ENCODE results near the gene IL6R. TPM values are rescaled to one million over a fixed set of nuclear protein-coding genes. Genes with fewer than 3 reads are reported as not detected.

The IL6R gene
- total RNA-seq, 2 experiments from 2014 or later: 15.7 to 16.0 TPM

DNA sequence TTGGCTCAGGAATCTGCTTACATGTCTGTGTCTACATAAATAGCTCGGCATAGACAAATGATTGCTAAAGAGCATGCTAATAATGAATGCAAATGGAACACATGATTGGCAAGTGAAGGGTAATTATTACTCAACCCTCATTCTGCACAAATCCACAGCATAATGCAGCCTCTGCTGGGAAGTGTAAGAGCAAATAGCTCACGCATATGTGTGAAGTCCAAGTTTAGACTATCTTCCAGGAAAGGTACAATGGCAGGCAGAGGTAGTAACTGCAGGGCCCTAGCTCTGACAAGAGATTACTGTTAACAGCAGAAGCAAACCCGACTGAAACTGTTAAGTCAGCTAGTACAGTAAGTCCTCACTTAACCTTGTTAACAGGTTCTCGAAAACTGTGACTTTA lies 7.0 kb upstream of the IL6R start:
- Mint-ChIP-seq H3K4me3 (no peak overlapping the region), H3K9me3 (peaks cover 5% of the 10 kb centered on the region), H3K36me3 (ENCODE audit: low read depth) (peaks cover 7% of the 10 kb centered on the region), H3K27ac (peak overlapping the region; percentile 65), H3K4me1 (peaks cover 33% of the 10 kb centered on the region), H3K27me3 (peaks cover 5% of the 10 kb centered on the region)
- ChIA-PET CTCF (interaction anchor here (0.9 to 1.6 kb wide), 3 partner anchors 9 to 70 kb away, joined by 3 to 5 read pairs (median 5); no protein-coding TSS in a partner anchor), POLR2A (interaction anchor here (0.9 to 2.1 kb wide), 2 partner anchors 9 to 12 kb away, joined by 4 to 12 read pairs; no protein-coding TSS in a partner anchor)
- DNase-seq: no peak

DNA sequence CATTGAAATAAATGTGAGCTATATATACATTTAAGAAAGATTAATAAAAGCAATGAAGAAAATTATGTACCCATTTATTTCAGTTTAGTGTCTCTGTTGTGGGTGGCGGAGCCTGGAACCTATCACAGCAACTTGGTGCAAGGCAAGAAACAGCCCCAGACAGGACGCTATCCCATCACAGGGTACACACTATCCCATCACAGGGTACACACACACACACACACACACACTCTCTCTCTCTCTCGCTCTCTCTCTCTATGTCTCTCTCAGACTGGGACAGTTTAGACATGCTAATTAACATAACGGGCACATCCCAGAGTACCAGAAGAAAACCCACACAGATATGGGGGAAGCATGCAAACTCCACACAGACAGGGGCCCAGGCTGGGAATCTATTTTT lies 6.5 kb upstream of the IL6R start:
- Mint-ChIP-seq H3K9me3 (peaks cover 5% of the 10 kb centered on the region), H3K27ac (peak overlapping the region; percentile 65), H3K4me3 (peak overlapping the region; percentile 61), H3K27me3 (peaks cover 5% of the 10 kb centered on the region), H3K36me3 (ENCODE audit: low read depth) (peaks cover 7% of the 10 kb centered on the region), H3K4me1 (peaks cover 39% of the 10 kb centered on the region)
- ChIA-PET CTCF (interaction anchor here (0.9 to 1.6 kb wide), 3 partner anchors 9 to 70 kb away, joined by 3 to 5 read pairs (median 5); no protein-coding TSS in a partner anchor), POLR2A (interaction anchor here (0.9 to 2.1 kb wide), 2 partner anchors 9 to 12 kb away, joined by 4 to 12 read pairs; no protein-coding TSS in a partner anchor)
- DNase-seq: no peak

DNA sequence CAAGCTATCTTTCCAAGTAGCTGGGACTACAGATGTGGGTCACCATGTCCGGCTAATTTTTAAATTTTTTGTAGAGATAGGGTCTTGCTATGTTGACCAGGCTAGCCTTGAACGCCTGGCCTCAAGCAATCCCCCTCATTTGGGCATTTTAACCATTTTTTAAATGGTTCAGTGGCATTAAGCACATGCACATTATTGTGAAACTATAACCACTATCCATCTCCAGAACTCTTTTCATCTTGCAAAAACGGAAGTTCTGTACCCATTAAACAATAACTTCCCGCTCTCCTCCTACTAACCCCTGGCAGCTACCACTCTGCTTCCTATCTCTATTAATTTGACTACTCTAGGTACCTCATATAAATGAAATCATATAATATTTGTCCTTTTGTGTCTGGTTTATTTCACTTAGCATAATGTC lies 4.8 kb upstream of the IL6R start:
- Mint-ChIP-seq H3K9me3 (peaks cover 5% of the 10 kb centered on the region), H3K27ac (no peak overlapping the region), H3K36me3 (ENCODE audit: low read depth) (peaks cover 7% of the 10 kb centered on the region), H3K4me3 (no peak overlapping the region), H3K4me1 (peaks cover 54% of the 10 kb centered on the region), H3K27me3 (peaks cover 11% of the 10 kb centered on the region)
- CTCF ChIA-PET: interaction anchor here (0.5 to 1.2 kb wide), 3 partner anchors 63 to 180 kb away, joined by 3 to 5 read pairs (median 3); partner anchors contain the start of gene UBAP2L
- DNase-seq: no peak
- POLR2A ChIA-PET: interaction anchor here (0.9 kb wide), 1 partner anchor 14 kb away, joined by 4 read pairs; no protein-coding TSS in a partner anchor

DNA sequence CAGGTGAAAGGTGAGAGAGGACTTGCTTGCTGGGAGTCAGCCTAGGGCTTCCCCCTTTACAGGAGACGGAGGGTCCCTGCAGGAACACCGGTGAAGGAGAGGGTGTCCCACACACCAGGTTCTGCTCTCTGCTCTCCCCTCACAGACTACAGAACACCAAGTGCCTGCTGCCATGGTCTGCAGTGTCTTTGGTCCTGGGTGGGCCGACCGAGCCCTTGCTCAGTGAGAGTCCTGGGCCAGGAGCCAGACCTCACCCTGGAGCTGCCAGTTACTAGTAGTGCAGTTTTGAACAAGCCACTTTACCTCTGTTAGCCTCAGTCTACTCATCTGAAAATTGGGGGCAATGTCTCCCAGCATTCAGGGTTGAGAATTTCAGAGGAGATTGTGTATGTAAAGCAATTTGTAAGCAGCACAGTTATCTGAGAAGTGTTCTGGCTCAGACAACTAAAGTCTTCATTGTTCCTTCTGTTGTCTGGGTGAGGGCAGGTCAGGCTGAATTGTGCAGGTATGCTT lies 2.7 kb upstream of the IL6R start:
- ChIA-PET POLR2A (interaction anchor here (0.6 to 3.6 kb wide), 9 partner anchors 12 to 842 kb away, joined by 3 to 22 read pairs (median 5); no protein-coding TSS in a partner anchor), CTCF (interaction anchor here (0.9 to 2.7 kb wide), 8 partner anchors 29 to 79 kb away, joined by 3 to 13 read pairs (median 6); no protein-coding TSS in a partner anchor)
- no peak for DNase-seq
- Mint-ChIP-seq H3K9me3 (no peaks in the 10 kb centered on the region), H3K4me3 (no peak overlapping the region), H3K27me3 (peaks cover 18% of the 10 kb centered on the region), H3K36me3 (ENCODE audit: low read depth) (no peaks in the 10 kb centered on the region), H3K27ac (peak overlapping the region; percentile 80), H3K4me1 (peaks cover 70% of the 10 kb centered on the region)

DNA sequence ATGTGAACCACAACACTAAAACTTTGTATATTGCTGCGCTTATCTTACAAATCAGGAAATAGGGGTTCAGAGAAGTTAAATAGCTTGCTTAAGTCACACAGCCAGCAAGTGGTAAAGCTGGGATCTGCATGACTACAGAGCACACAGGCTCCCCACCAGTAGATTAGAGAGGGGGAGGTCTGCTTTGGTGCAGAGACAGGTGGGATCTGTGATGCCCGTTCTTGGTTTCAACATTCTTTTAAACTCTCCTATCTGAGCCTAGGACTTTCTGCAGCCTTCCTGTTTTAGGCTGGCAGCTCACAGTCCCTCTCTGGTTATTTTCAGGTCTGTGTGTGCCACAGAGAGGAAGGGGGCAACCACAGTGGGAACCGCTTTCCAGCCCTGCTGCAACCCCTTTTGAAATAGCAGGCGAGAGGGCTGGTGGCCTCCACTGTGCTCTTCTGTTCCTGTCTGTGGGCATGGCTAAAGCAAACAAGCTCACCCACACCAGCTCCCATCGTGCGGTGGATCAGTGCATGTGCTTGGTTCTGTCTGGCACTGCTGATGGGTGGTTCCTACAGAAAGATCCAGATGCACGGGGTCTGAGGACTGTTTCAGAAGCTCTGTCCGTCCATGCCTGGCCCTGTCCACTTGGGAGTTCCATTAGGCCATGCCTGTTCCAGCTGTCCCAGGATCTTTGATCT lies 1.7 kb upstream of the IL6R start:
- Mint-ChIP-seq H3K36me3 (ENCODE audit: low read depth) (no peaks in the 10 kb centered on the region), H3K4me1 (peaks cover 72% of the 10 kb centered on the region), H3K4me3 (peak overlapping the region; percentile 8), H3K9me3 (no peaks in the 10 kb centered on the region), H3K27me3 (peaks cover 18% of the 10 kb centered on the region), H3K27ac (peak overlapping the region; percentile 80)
- peak; percentile 45 for DNase-seq
- ChIA-PET CTCF (interaction anchor here (0.6 to 2.7 kb wide), 17 partner anchors 11 to 206 kb away, joined by 3 to 13 read pairs (median 4); no protein-coding TSS in a partner anchor), POLR2A (interaction anchor here (0.6 to 3.6 kb wide), 16 partner anchors 11 to 841 kb away, joined by 3 to 22 read pairs (median 4); no protein-coding TSS in a partner anchor)

DNA sequence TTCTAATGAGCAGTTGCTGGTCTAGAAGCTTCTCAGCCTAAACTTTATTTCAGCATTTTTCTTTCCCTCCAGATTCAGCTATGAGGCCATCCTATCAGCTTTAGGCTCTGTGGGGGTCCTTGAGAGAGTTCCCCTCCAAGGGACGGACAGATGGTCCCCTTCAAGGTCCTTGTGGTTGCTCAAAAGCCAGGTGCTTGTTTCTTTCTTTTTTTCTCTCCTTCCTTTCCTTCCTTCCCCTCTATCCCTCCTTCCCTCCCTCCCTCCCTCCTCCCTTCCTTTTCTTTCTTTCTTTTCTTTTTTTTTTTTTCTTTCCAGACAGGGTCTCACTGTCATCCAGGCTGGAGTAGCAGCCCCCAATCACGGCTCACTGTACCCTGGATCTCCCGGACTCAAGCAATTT lies 1.2 kb upstream of the IL6R start:
- Mint-ChIP-seq H3K27me3 (peaks cover 18% of the 10 kb centered on the region), H3K9me3 (no peaks in the 10 kb centered on the region), H3K4me1 (peaks cover 72% of the 10 kb centered on the region), H3K36me3 (ENCODE audit: low read depth) (peaks cover 3% of the 10 kb centered on the region), H3K4me3 (no peak overlapping the region), H3K27ac (peak overlapping the region; percentile 80)
- DNase-seq: no peak
- ChIA-PET POLR2A (interaction anchor here (0.7 to 3.6 kb wide), 10 partner anchors 10 to 127 kb away, joined by 3 to 22 read pairs (median 5); no protein-coding TSS in a partner anchor), CTCF (interaction anchor here (0.8 to 2.7 kb wide), 14 partner anchors 11 to 119 kb away, joined by 3 to 13 read pairs (median 5); no protein-coding TSS in a partner anchor)

DNA sequence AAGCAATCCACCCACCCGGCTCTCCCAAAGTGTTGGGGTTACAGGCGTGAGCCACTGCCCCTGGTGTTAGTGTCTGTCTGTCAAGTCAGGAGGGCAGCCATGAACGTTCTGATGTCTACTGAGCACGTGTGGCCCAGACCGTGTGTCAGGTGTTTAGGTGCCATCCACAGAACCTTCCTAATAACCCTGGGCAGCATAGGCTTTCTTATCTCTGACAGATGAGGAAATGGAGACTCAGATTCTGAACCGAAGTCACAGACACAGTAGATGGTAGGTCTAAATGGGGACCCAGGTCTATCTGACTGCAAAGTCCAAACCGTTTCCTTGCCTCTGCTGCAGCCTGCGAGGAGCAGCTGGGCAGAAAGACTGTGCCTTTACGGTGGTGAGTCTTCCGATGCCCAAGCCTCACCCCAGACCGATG lies 622 bp upstream of the IL6R start:
- H3K27ac Mint-ChIP-seq: peak overlapping the region; percentile 80
- H3K4me1 Mint-ChIP-seq: peaks cover 77% of the 10 kb centered on the region
- peaks cover 3% of the 10 kb centered on the region for H3K36me3 Mint-ChIP-seq (ENCODE audit: low read depth)
- ChIA-PET POLR2A (interaction anchor here (1.3 to 3.6 kb wide), 3 partner anchors 15 to 75 kb away, joined by 5 to 22 read pairs (median 9); no protein-coding TSS in a partner anchor), CTCF (interaction anchor here (0.8 to 2.7 kb wide), 6 partner anchors 27 to 78 kb away, joined by 3 to 13 read pairs (median 5); no protein-coding TSS in a partner anchor)
- no peaks in the 10 kb centered on the region for H3K9me3 Mint-ChIP-seq
- H3K27me3 Mint-ChIP-seq: peaks cover 18% of the 10 kb centered on the region
- peak overlapping the region; percentile 73 for H3K4me3 Mint-ChIP-seq
- no peak for DNase-seq

DNA sequence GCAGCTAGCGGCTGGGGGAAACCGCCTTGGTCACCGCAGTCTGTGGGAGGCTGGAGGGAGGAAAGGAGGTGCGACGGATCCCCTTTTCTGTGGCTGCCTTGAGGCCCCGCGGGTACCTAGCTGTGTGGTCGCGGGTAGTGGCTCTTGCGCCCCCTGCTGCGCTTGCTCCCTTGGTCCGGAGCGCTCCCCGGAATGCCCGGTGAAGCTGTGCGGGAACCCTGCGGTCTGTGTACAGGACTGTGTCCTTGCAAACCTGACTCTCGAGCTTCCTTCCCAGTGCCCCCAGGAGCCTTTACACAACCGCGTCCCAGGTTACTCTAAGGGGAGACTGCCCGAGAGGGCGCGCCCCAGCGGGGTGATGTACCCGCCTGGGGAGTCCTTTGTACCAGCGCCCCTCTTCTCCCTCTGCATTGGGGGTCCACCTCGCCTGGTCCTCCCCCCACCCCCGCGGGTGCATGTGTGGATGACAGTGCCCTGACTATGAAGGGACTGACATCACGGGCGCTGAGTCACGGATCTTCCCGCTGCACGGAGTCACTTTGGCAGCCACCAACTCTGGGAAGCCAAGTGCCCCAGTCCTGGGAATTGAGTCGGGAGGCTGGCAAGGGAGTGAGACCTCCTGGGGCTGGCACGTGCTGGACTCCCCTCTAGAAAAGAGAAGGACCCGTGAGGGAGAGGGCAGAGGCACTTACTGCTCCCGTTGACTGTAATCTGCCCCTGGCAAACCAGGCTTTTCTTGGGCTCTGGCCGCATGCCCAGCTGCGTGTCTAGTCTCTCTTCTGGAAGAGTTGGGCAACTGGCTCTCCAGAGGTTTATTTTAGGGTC lies 816 bp downstream of the IL6R start:
- H3K27ac Mint-ChIP-seq: peak overlapping the region; percentile 88
- peaks cover 3% of the 10 kb centered on the region for H3K36me3 Mint-ChIP-seq (ENCODE audit: low read depth)
- H3K4me1 Mint-ChIP-seq: peaks cover 86% of the 10 kb centered on the region
- CTCF ChIA-PET: interaction anchor here (0.5 to 2.8 kb wide), 13 partner anchors 9 to 134 kb away, joined by 3 to 10 read pairs (median 5); no protein-coding TSS in a partner anchor
- POLR2A ChIA-PET: interaction anchor here (0.6 to 3.9 kb wide), 12 partner anchors 13 to 482 kb away, joined by 3 to 36 read pairs (median 3); no protein-coding TSS in a partner anchor
- no peaks in the 10 kb centered on the region for H3K9me3 Mint-ChIP-seq
- H3K4me3 Mint-ChIP-seq: peak overlapping the region; percentile 77
- H3K27me3 Mint-ChIP-seq: peaks cover 19% of the 10 kb centered on the region
- peak; percentile 59 for DNase-seq

DNA sequence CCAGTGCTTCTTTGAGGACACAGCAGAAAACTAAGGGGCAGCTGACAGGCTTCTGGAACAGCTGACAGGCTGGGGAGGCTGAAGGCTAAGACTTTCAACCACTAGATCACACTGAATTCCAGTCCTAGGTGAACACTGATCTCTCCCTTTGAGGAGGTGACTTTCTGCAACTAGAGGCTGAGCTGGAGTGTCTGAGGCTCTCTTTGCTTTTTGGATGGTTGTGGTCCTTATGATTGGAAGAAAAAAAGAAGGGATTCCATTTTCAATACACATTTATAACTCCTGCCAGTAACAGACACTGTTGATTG lies 1.4 kb downstream of the IL6R start:
- peaks cover 90% of the 10 kb centered on the region for H3K4me1 Mint-ChIP-seq
- H3K4me3 Mint-ChIP-seq: peak overlapping the region; percentile 77
- ChIA-PET CTCF (interaction anchor here (0.6 to 2.8 kb wide), 7 partner anchors 13 to 135 kb away, joined by 3 to 10 read pairs (median 4); no protein-coding TSS in a partner anchor), POLR2A (interaction anchor here (0.7 to 3.9 kb wide), 10 partner anchors 13 to 224 kb away, joined by 3 to 36 read pairs (median 3); no protein-coding TSS in a partner anchor)
- H3K36me3 Mint-ChIP-seq (ENCODE audit: low read depth): peaks cover 3% of the 10 kb centered on the region
- H3K9me3 Mint-ChIP-seq: no peaks in the 10 kb centered on the region
- peak overlapping the region; percentile 88 for H3K27ac Mint-ChIP-seq
- peaks cover 19% of the 10 kb centered on the region for H3K27me3 Mint-ChIP-seq
- DNase-seq: no peak

DNA sequence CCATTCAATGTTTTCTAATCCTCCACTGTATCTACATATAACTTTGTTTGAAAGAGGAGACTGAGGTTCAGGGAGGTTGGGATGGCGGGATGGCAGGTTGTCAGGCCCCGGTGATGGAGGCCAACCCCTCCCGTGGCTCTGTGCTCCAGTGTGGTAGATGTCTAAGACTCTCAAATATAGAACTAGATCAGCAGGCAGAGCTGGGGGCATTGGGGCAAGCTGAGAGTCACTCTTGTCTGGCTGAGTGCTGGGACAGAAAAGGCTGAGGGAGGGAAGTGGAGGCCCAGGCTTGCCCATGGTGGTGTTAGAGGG lies 1.7 kb downstream of the IL6R start:
- Mint-ChIP-seq H3K9me3 (no peaks in the 10 kb centered on the region), H3K4me1 (peaks cover 90% of the 10 kb centered on the region), H3K36me3 (ENCODE audit: low read depth) (peaks cover 3% of the 10 kb centered on the region), H3K27me3 (peaks cover 19% of the 10 kb centered on the region), H3K27ac (peak overlapping the region; percentile 88), H3K4me3 (peak overlapping the region; percentile 77)
- CTCF ChIA-PET: interaction anchor here (1.1 to 2.8 kb wide), 8 partner anchors 9 to 140 kb away, joined by 3 to 10 read pairs (median 4); no protein-coding TSS in a partner anchor
- DNase-seq: no peak
- POLR2A ChIA-PET: interaction anchor here (0.7 to 3.9 kb wide), 9 partner anchors 13 to 224 kb away, joined by 3 to 36 read pairs (median 3); no protein-coding TSS in a partner anchor

DNA sequence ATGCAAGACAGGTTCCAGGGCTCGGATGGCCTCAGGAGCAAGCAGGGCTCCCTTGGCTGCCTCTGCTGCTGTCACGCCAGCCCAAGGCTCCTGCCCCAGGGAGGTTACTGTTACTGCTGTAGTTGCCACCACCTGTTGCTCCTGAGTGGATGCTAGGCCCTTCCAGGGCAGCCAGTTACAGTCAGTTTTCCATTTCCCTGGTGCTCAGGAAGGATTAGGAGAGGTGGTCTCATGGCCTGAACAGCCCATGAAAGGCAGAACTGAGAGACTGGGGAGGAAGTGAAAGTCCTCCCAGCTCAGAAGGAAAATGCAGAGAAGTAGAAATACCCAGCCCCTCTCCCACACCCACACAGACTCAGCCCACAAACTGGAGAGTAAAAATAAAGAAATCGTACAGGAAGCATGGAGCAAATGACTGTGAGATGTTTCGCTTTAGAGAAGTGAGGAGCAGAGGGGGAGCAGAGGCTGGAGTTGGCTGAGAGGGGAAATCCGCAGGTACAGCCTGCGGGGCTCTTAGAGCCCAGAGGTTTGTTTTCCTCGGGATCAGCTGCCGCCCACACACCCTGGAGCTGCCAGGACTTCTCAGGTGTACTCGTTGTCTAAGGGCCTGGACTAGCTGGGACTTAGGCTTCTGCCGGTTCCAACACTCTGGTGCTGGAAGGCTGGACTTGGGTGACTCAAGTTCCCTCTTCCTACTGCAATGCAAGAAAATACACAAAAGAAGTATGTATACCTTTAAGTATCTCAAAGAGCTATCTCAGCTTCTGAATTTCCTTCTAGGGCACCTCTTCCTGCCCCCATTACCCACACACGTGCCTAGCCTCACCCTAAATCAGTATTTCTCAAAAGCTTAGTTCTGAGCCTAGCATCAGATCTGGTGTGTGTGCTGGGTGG lies 2.3 kb downstream of the IL6R start:
- H3K27ac Mint-ChIP-seq: peak overlapping the region; percentile 88
- no peak for DNase-seq
- peaks cover 19% of the 10 kb centered on the region for H3K27me3 Mint-ChIP-seq
- ChIA-PET CTCF (interaction anchor here (0.6 to 2.8 kb wide), 12 partner anchors 9 to 471 kb away, joined by 3 to 10 read pairs (median 4); no protein-coding TSS in a partner anchor), POLR2A (interaction anchor here (0.8 to 3.9 kb wide), 11 partner anchors 9 to 225 kb away, joined by 3 to 36 read pairs (median 4); no protein-coding TSS in a partner anchor)
- peak overlapping the region; percentile 77 for H3K4me3 Mint-ChIP-seq
- peaks cover 3% of the 10 kb centered on the region for H3K36me3 Mint-ChIP-seq (ENCODE audit: low read depth)
- peaks cover 85% of the 10 kb centered on the region for H3K4me1 Mint-ChIP-seq
- H3K9me3 Mint-ChIP-seq: no peaks in the 10 kb centered on the region

Measured in activated CD4-positive, alpha-beta memory T cell treated with anti-CD3 and anti-CD28 coated beads, Interleukin-2, amount 10 ng/mL, durations not matched to agents 7 days and 5 days (primary cell).